HCT116 (cell line): ENCODE measurements around the gene TPM4. TPM values are rescaled to one million over a fixed set of nuclear protein-coding genes. Genes with fewer than 3 reads are reported as not detected.
A peak's percentile ranks its signal among the peaks of the same experiment; 100 is the strongest.

Source experiments
- ATAC-seq: fragments of 200-7000 bp; cut with Tn5 transposase; 2 replicates; pipeline ENCODE4 v1.9.1; 2020; ENCODE audit warnings: mild to moderate bottlenecking, moderate library complexity
- BruUV-seq: library from RNA; stranded (reverse); fragments of 400-500 nt; replicated peaks from 2 replicates; lab custom pipeline; 2021; lab: Mats Ljungman, UMichigan
- CTCF ChIA-PET: fragments of 300-600 bp; sonication (Branson Sonifier 250); formaldehyde crosslinking; loops from one replicate; lab custom pipeline; 2021; ENCODE audit warnings: antibody characterized with exemption; lab: Charles Lee
- POLR2A ChIA-PET: fragments of 300-600, 350-600 bp; sonication (Branson Sonifier 250); formaldehyde crosslinking; loops from one replicate; lab custom pipeline; 2021; ENCODE audit warnings: antibody characterized with exemption; lab: Charles Lee
- RAD21 ChIA-PET, 2 experiments: fragments of 300-600 bp; sonication (Branson Sonifier 250); formaldehyde crosslinking; loops; one replicate each; lab custom pipeline; 2023; ENCODE audit warnings: low total read pairs in 2 of 2; ENCODE audit not compliant: uncharacterized antibody in 2 of 2, unreplicated experiment in 2 of 2, low non-redundant PET in 1 of 2; lab: Charles Lee
- DNase-seq: peaks from one replicate; pipeline ENCODE4 v3.0.0-alpha.2; 2010; ENCODE audit warnings: low read depth, low spot score
- H2AFZ ChIP-seq: fragments of 200-600 bp; shearing (Covaris generic), sonication (generic); 2 replicates; pipeline ENCODE4 v1.6.1; 2017; ENCODE audit warnings: low read depth, mixed run types, mixed read lengths, antibody characterized with exemption, low read length; ENCODE audit not compliant: poor library complexity, severe bottlenecking
- H3K27ac ChIP-seq: 2 replicates; pipeline ENCODE4 v1.5.1; 2012; ENCODE audit warnings: low read depth, low read length
- H3K27me3 ChIP-seq: fragments of 200-600 bp; sonication (generic); 2 replicates; pipeline ENCODE4 v1.6.1; 2016; ENCODE audit warnings: mixed run types, low read length, mixed read lengths; ENCODE audit not compliant: insufficient read depth
- H3K36me3 ChIP-seq, 2 experiments: fragments of 200-500 bp in 1 of 2; fragments of 200-600 bp in 1 of 2; sonication (Bioruptor generic) in 1 of 2; sonication (generic) in 1 of 2; 2 replicates each; pipeline versions ENCODE4 v1.5.1 to v1.6.1; 2014 to 2016; ENCODE audit warnings: low read length in 2 of 2, inconsistent platforms in 1 of 2, mixed read lengths in 1 of 2, mixed run types in 1 of 2; ENCODE audit not compliant: insufficient read depth in 2 of 2, control insufficient read depth in 1 of 2
- H3K4me1 ChIP-seq, 2 experiments: fragments of 200-600 bp in 1 of 2; sonication (generic) in 1 of 2; 2 replicates each; pipeline versions ENCODE4 v1.5.1 to v1.6.1; 2012 to 2017; ENCODE audit warnings: low read length in 2 of 2, inconsistent platforms in 1 of 2, mild to moderate bottlenecking in 1 of 2, mixed read lengths in 1 of 2, mixed run types in 1 of 2, moderate library complexity in 1 of 2; ENCODE audit not compliant: insufficient read depth in 2 of 2, control insufficient read depth in 1 of 2
- H3K4me2 ChIP-seq: fragments of 200-600 bp; sonication (generic); 2 replicates; pipeline ENCODE4 v1.6.1; 2017; ENCODE audit warnings: mixed run types, low read length, mixed read lengths
- H3K4me3 ChIP-seq, 2 experiments: fragments of 200-600 bp in 1 of 2; sonication (generic) in 1 of 2; replicated peaks in 1 of 2; 2 replicates each; pipeline ENCODE4 v1.5.1; 2011 to 2016; ENCODE audit warnings: low read length in 2 of 2, control low read depth in 1 of 2, low read depth in 1 of 2, mild to moderate bottlenecking in 1 of 2, mixed read lengths in 1 of 2, mixed run types in 1 of 2
- H3K79me2 ChIP-seq: fragments of 200-600 bp; sonication (generic); 2 replicates; pipeline ENCODE4 v1.6.1; 2017; ENCODE audit warnings: mild to moderate bottlenecking, mixed run types, low read length, moderate library complexity, mixed read lengths; ENCODE audit not compliant: insufficient read depth
- H3K9ac ChIP-seq: fragments of 200-600 bp; sonication (generic); 2 replicates; pipeline ENCODE4 v1.6.1; 2016; ENCODE audit warnings: low read length, mixed read lengths
- H3K9me2 ChIP-seq: fragments of 200-600 bp; sonication (generic), shearing (Covaris generic); 2 replicates; pipeline ENCODE4 v1.6.1; 2017; ENCODE audit warnings: mixed run types, mild to moderate bottlenecking, moderate library complexity; ENCODE audit not compliant: insufficient read depth
- H3K9me3 ChIP-seq, 2 experiments: fragments of 200-500 bp in 1 of 2; fragments of 200-600 bp in 1 of 2; sonication (Bioruptor generic) in 1 of 2; sonication (generic) in 1 of 2; 2 replicates each; pipeline ENCODE4 v1.6.1; 2014 to 2017; ENCODE audit warnings: low read length in 2 of 2, mixed read lengths in 2 of 2, inconsistent platforms in 1 of 2, low read depth in 1 of 2, mild to moderate bottlenecking in 1 of 2, mixed run types in 1 of 2, moderate library complexity in 1 of 2; ENCODE audit not compliant: control insufficient read depth in 1 of 2, insufficient read depth in 1 of 2
- H4K20me1 ChIP-seq: fragments of 200-600 bp; sonication (generic), shearing (Covaris generic); 2 replicates; pipeline ENCODE4 v1.6.1; 2017; ENCODE audit warnings: mixed run types, mild to moderate bottlenecking, moderate library complexity; ENCODE audit not compliant: insufficient read depth
- CBX3 ChIP-seq: IDR thresholded peaks from 2 replicates; pipeline ENCODE4 v1.6.1; 2012; ENCODE audit warnings: low read depth
- EGR1 ChIP-seq: IDR thresholded peaks from 2 replicates; pipeline ENCODE4 v1.6.1; 2012; ENCODE audit warnings: low read depth
- ELF1 ChIP-seq: IDR thresholded peaks from 2 replicates; pipeline ENCODE4 v1.6.1; 2012; ENCODE audit warnings: low read depth, borderline replicate concordance
- EZH2 ChIP-seq: fragments of 200-600 bp; sonication (generic); IDR thresholded peaks from 2 replicates; pipeline ENCODE4 v1.6.1; 2017; ENCODE audit warnings: antibody characterized with exemption, mixed run types
- EZH2phosphoT487 ChIP-seq: fragments of 200-600 bp; IDR thresholded peaks from 2 replicates; pipeline ENCODE4 v1.6.1; 2018; ENCODE audit warnings: antibody characterized with exemption, borderline replicate concordance
- JUND ChIP-seq: IDR thresholded peaks from 2 replicates; pipeline ENCODE4 v1.6.1; 2012
- POLR2A ChIP-seq: IDR thresholded peaks from 2 replicates; pipeline ENCODE4 v1.7.0; 2011; ENCODE audit warnings: borderline replicate concordance; ENCODE audit not compliant: insufficient read depth, insufficient read length; ENCODE audit errors: extremely low read depth
- POLR2AphosphoS5 ChIP-seq: IDR thresholded peaks from 2 replicates; pipeline ENCODE4 v1.6.1; 2011; ENCODE audit warnings: mild to moderate bottlenecking, low read depth, low read length, moderate library complexity
- RAD21 ChIP-seq: IDR thresholded peaks from 2 replicates; pipeline ENCODE4 v1.6.1; 2012; ENCODE audit warnings: low read depth, mild to moderate bottlenecking
- SIN3A ChIP-seq: IDR thresholded peaks from 2 replicates; pipeline ENCODE4 v1.6.1; 2012; ENCODE audit warnings: low read depth
- SRF ChIP-seq: IDR thresholded peaks from 2 replicates; pipeline ENCODE4 v1.6.1; 2012; ENCODE audit warnings: low read depth
- TCF7L2 ChIP-seq: IDR thresholded peaks from 2 replicates; pipeline ENCODE4 v1.7.0; 2011; ENCODE audit warnings: borderline replicate concordance, inconsistent platforms; ENCODE audit not compliant: insufficient read depth, insufficient read length; ENCODE audit errors: extremely low read depth
- YY1 ChIP-seq: IDR thresholded peaks from 2 replicates; pipeline ENCODE4 v1.6.1; 2011; ENCODE audit warnings: low read length, low read depth, moderate library complexity, mild to moderate bottlenecking; ENCODE audit not compliant: insufficient replicate concordance; ENCODE audit errors: extremely low read depth
- ZFX ChIP-seq: fragments of 450-650 bp; IDR thresholded peaks from 2 replicates; pipeline ENCODE4 v1.6.1; 2017
- ZNF274 ChIP-seq: fragments of 200-500 bp; sonication (Bioruptor generic); IDR thresholded peaks from 2 replicates; pipeline ENCODE4 v1.6.1; 2014; ENCODE audit warnings: mild to moderate bottlenecking, low read depth, low read length, inconsistent platforms
- intact Hi-C: fragments of 100-400 bp; cut with micrococcal nuclease; formaldehyde crosslinking; loops from 2 replicates; pipeline ENCODE4 v1.10.0; 2022
- total RNA-seq: library from RNA; stranded (reverse); gene quantifications from one replicate; pipeline ENCODE4 v1.2.1, GENCODE V29; 2021; ENCODE audit not compliant: unreplicated experiment
- TF ChIP-seq, protein P1 (sequence below): IDR thresholded peaks from 2 replicates; pipeline ENCODE4 v1.6.1; 2012; ENCODE audit warnings: low read depth
- TF ChIP-seq, protein P2 (sequence below), 3 experiments: fragments of 200-600 bp in 1 of 3; sonication (generic) in 1 of 3; IDR thresholded peaks in 2 of 3; conservative IDR thresholded peaks in 1 of 3; 2 replicates each; pipeline ENCODE4 v1.5.1; 2012 to 2017; ENCODE audit warnings: low read depth in 2 of 3, low read length in 2 of 3, antibody characterized with exemption in 1 of 3, borderline replicate concordance in 1 of 3, control low read depth in 1 of 3, mild to moderate bottlenecking in 1 of 3, mixed read lengths in 1 of 3, mixed run types in 1 of 3, moderate library complexity in 1 of 3; ENCODE audit not compliant: insufficient read depth in 1 of 3
- TF ChIP-seq, protein P3 (sequence below): IDR thresholded peaks from 2 replicates; pipeline ENCODE4 v1.6.1; 2012
- TF ChIP-seq, protein P4 (sequence below): IDR thresholded peaks from 2 replicates; pipeline ENCODE4 v1.6.1; 2012

TPM4 gene
- total RNA-seq, 1 experiment from 2014 or later = 275 TPM

DNA sequence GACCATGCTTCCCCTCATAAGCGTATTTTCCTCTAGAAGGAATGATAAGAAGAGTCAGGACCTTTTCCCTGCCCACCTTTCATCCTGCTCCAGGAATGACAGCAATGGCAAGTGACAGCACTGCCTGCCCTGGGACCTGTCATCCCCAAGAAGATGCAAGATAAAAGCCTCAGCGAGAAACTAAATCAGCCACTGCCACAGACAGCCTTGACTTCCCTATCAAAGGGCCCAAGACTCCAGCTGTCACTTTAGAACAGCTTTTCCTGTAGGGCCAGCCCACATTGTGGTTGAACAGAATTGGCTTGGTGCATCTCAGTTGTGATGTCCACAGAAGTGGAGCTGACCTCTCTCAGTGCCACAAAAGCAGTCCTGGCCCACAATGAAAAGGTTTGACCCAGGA, 36.5 kb downstream of the TPM4 start:
- no peak overlapping the region for H2AFZ ChIP-seq
- H3K27ac ChIP-seq = 0 out of 2 replicates have a peak overlapping the region, but pooled peaks have one; percentile 88
- POLR2A ChIA-PET = no interaction called here
- H3K4me1 ChIP-seq = peaks cover 14 to 37% of the 10 kb centered on the region in 2 experiments
- H3K9me2 ChIP-seq = no peaks in the 10 kb centered on the region
- no TSS peak for BruUV-seq
- DNase-seq (no peak), ATAC-seq (no peak)
- peak overlapping the region; percentile 99 for H3K9ac ChIP-seq
- RAD21 ChIA-PET = interaction anchor here in 1 of 2 experiments (0.9 kb wide), 1 partner anchor 71 kb away, joined by 3 read pairs; no protein-coding TSS in a partner anchor
- peak overlapping the region; percentile 74 to 97 for H3K4me3 ChIP-seq
- H4K20me1 ChIP-seq = no peaks in the 10 kb centered on the region
- H3K36me3 ChIP-seq = peaks cover 0 to 9% of the 10 kb centered on the region in 2 experiments; a peak in 3 of 4 replicates
- TF ChIP-seq EZH2phosphoT487 (no peak), POLR2A (no peak), CBX3 (no peak), POLR2AphosphoS5 (no peak), SRF (no peak), RAD21 (no peak), YY1 (no peak), JUND (no peak), SIN3A (no peak), EZH2 (no peak), ZNF274 (no peak), ZFX (no peak), TCF7L2 (no peak), ELF1 (no peak), EGR1 (no peak)
- TF ChIP-seq, protein P1, sequence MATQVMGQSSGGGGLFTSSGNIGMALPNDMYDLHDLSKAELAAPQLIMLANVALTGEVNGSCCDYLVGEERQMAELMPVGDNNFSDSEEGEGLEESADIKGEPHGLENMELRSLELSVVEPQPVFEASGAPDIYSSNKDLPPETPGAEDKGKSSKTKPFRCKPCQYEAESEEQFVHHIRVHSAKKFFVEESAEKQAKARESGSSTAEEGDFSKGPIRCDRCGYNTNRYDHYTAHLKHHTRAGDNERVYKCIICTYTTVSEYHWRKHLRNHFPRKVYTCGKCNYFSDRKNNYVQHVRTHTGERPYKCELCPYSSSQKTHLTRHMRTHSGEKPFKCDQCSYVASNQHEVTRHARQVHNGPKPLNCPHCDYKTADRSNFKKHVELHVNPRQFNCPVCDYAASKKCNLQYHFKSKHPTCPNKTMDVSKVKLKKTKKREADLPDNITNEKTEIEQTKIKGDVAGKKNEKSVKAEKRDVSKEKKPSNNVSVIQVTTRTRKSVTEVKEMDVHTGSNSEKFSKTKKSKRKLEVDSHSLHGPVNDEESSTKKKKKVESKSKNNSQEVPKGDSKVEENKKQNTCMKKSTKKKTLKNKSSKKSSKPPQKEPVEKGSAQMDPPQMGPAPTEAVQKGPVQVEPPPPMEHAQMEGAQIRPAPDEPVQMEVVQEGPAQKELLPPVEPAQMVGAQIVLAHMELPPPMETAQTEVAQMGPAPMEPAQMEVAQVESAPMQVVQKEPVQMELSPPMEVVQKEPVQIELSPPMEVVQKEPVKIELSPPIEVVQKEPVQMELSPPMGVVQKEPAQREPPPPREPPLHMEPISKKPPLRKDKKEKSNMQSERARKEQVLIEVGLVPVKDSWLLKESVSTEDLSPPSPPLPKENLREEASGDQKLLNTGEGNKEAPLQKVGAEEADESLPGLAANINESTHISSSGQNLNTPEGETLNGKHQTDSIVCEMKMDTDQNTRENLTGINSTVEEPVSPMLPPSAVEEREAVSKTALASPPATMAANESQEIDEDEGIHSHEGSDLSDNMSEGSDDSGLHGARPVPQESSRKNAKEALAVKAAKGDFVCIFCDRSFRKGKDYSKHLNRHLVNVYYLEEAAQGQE = no peak
- TF ChIP-seq, protein P2, sequence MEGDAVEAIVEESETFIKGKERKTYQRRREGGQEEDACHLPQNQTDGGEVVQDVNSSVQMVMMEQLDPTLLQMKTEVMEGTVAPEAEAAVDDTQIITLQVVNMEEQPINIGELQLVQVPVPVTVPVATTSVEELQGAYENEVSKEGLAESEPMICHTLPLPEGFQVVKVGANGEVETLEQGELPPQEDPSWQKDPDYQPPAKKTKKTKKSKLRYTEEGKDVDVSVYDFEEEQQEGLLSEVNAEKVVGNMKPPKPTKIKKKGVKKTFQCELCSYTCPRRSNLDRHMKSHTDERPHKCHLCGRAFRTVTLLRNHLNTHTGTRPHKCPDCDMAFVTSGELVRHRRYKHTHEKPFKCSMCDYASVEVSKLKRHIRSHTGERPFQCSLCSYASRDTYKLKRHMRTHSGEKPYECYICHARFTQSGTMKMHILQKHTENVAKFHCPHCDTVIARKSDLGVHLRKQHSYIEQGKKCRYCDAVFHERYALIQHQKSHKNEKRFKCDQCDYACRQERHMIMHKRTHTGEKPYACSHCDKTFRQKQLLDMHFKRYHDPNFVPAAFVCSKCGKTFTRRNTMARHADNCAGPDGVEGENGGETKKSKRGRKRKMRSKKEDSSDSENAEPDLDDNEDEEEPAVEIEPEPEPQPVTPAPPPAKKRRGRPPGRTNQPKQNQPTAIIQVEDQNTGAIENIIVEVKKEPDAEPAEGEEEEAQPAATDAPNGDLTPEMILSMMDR (IDR thresholded peaks at IDR 0.05 in 2 of 3, conservative IDR thresholded peaks at IDR 0.05 in 1 of 3; ENCODE audit: borderline replicate concordance in 1 of 3, insufficient read depth in 1 of 3, low read depth in 2 of 3, low read length in 2 of 3) = no peak
- TF ChIP-seq, protein P3, sequence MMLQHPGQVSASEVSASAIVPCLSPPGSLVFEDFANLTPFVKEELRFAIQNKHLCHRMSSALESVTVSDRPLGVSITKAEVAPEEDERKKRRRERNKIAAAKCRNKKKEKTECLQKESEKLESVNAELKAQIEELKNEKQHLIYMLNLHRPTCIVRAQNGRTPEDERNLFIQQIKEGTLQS = no peak
- TF ChIP-seq, protein P4, sequence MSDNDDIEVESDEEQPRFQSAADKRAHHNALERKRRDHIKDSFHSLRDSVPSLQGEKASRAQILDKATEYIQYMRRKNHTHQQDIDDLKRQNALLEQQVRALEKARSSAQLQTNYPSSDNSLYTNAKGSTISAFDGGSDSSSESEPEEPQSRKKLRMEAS = no peak
- intact Hi-C loops = no loop called here
- H3K79me2 ChIP-seq = peaks cover 60% of the 10 kb centered on the region
- H3K9me3 ChIP-seq = no peaks in the 10 kb centered on the region
- no peaks in the 10 kb centered on the region for H3K27me3 ChIP-seq
- CTCF ChIA-PET = no interaction called here
- peak overlapping the region; percentile 99 for H3K4me2 ChIP-seq
